PC-3 (cell line): Measurements from ENCODE around the gene S100PBP.

Experiments
- CTCF ChIP-seq: fragments of 300-600 bp; sonication (generic); conservative IDR thresholded peaks from 2 replicates; pipeline ENCODE4 v1.5.1; 2017; ENCODE audit warnings: antibody characterized with exemption, low read depth, mild to moderate bottlenecking, low read length
- EZH2 ChIP-seq: fragments of 300-600 bp; sonication (generic); IDR thresholded peaks from one replicate; pipeline ENCODE4 v1.6.1; 2017; ENCODE audit warnings: antibody characterized with exemption, mild to moderate bottlenecking, low read length; ENCODE audit not compliant: unreplicated experiment

- TF ChIP-seq CTCF (no peak), EZH2 (no peak)
These were observed 60.0 kb downstream of the S100PBP start for GRCh38 chr1:32877211-32878110.
